ENCODE data around the gene DNASE1L2. TPM values are rescaled to one million over a fixed set of nuclear protein-coding genes. Genes with fewer than 3 reads are reported as not detected.

Gene DNASE1L2
- total RNA-seq, 1 experiment from 2014 or later, result 3.8 TPM

- DNase-seq (ENCODE audit: low spot score), result no peak
These were observed 9.9 kb upstream of the DNASE1L2 start for GRCh38 chr16:2226245-2226793.

GRCh38 chr16:2226918-2227317, 9.3 kb upstream of the DNASE1L2 start:
- no peak for DNase-seq (ENCODE audit: low spot score)

DNA sequence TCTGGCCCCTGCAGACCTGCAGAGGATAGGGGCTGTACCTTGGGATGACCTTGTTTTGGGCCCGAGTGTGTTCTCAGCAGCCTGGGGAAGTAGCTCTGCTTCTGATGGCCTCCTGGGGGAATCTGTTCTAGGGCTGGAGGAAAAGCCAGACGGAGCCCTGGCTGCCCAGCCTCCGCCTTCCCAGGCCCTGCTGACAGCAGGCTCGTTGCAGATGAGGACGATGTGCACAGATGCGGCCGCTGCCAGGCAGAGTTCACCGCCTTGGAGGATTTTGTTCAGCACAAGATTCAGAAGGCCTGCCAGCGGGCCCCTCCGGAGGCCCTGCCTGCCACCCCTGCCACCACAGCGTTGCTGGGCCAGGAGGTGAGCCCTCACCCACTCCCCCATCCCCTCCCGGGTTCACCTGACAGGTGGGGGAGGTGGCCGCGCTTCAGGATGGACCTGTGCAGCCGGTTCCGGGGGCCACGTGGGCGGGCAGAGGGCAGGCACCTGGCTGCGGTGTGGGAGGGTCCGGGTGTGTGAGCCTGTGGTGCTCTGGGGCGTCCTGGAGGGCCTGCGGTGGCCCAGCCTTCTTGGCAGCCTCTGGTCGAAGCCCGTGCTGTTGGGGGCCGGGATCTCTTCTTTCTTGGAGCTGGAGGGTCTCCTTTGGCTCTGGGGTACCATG, 8.0 kb upstream of the DNASE1L2 start:
- DNase-seq (ENCODE audit: low spot score), result no peak

DNA sequence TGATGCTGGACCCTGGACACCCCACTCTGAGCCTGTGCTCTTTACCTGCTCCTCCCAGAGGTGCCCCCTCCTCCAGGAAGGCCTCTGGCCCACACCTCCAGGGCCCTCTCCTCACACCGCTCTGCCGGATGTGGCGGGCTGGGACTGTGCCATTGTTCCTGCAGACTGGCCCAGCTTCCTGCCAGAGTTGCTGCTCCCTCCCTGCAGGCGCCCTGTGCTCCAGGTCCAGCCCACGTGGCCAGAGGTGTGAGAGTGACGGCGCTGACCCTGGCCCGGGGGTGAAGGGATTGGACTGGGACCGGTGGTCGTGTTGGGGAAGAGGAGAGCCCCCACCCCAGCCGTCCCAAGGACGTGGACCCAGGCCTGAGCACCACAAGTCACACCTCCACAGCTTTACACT, 7.2 kb upstream of the DNASE1L2 start:
- no peak for DNase-seq (ENCODE audit: low spot score)

DNA sequence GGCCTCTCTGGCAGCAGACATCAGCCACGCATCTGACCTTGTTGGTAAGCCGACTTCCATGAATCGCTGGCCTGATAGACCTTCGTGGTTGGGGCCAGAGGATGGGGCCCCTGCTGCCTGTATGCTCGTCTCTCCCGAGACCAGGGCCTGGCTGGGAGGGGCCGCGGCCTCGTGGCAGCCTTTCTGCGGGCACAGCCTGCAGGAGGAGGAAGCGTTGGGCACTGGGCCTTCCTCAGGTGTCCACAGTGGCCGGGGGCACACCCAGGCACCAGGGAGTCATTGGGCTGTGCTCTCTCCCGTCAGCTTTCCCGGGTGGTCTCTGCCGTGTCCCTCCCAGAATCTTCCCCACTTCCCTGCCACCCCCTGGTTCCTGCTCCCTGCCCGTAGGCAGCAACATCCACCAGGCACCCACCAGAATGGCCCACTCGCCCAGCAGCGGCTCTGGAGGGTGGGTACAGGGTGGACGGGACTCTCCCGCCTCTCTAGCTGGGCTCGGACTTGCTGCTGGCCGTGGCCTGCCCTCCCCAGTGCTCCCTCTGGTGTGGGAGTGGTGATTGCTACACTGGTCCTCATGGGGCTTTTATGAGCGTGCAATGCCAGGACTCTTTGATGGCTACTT, 6.5 kb upstream of the DNASE1L2 start:
- DNase-seq (ENCODE audit: low spot score), result no peak

- no peak for DNase-seq (ENCODE audit: low spot score)
These were observed 5.9 kb upstream of the DNASE1L2 start for GRCh38 chr16:2230376-2230775.

GRCh38 chr16:2231016-2231931, 5.0 kb upstream of the DNASE1L2 start:
- peak; percentile 67 for DNase-seq (ENCODE audit: low spot score)

- no peak for DNase-seq (ENCODE audit: low spot score)
These were observed 3.9 kb upstream of the DNASE1L2 start for GRCh38 chr16:2232094-2232990.

DNA sequence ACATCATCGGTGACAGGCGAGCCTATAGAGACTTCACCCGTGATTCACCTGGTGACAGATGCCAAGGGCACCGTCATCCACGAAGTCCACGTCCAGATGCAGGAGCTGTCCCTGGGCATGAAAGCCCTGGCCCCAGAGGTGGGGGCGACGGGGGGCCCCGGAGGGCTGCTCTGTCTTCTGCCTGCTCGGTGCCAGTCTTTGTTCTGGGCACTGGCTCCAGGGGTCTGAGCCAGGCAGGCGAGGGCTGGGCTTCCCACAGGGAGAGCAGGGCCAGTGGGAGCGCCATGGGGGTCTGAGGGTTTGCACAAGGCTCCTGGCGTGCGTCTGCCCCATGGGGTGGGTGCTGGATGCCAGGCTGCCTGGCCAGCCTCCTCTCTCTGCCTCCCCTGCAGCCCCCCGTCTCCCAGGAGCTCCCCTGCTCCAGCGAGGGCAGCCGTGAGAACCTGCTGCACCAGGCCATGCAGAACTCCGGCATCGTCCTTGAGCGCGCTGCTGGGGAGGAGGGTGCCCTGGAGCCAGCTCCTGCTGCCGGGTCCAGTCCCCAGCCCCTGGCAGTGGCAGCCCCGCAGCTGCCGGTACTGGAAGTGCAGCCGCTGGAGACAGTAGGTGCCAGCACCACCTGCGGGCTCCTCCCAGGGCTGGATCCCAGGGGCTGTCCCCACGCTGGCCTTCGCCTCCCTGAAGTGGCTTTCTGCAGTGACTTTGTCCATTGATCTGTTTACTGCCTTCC, 3.0 kb upstream of the DNASE1L2 start:
- no peak for DNase-seq (ENCODE audit: low spot score)

- DNase-seq (ENCODE audit: low spot score), result no peak
These were observed 2.1 kb upstream of the DNASE1L2 start for GRCh38 chr16:2233872-2234812.

DNA sequence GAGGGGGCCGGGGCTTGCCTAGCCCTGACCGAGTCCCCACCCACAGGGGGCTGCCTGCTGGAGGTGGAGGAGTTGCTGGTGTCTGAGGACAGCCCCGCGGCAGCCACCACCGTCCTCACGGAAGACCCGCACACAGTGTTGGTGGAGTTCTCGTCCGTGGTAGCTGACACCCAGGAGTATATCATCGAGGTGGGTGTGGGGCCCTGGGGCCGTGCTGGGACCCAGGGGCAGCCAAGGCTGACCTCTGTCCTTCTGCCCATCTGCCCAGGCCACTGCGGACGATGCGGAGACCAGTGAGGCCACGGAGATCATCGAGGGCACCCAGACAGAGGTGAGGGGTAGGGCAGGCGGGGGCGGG, 1.5 kb upstream of the DNASE1L2 start:
- DNase-seq (ENCODE audit: low spot score), result no peak

- DNase-seq (ENCODE audit: low spot score), result no peak
These were observed 1.0 kb upstream of the DNASE1L2 start for GRCh38 chr16:2235234-2235651.

DNA sequence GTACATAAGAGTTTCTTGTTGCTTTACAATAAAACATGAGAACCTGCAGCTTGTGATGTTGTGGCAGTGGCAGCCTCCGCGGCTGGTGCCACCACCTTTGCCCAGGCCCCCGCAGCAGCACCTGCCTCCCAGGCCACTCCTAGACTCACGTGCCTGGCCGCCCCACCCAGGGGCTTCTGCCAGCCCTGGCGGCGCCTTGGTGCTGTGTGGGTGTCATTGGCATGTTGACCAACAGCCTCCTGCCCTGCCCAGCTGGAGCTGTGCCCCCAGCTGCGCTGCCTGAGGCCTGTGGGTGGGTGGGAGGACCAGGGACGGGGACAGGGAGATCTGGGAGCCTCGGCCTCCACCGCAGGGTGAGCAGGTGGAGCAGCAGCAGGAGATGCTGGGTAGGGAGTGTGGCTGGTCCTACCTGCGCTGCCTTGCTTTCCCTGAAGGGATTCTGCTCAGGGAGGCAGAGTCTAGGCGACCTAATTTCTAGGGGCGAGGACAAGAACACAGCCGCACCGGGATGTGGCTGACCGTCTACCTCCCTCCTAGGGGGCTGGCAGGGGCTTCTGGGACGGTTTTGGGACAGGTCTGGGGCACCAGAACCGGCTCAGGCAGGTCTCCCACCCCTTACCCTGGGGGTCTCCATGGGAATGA, 428 bp upstream of the DNASE1L2 start:
- no peak for DNase-seq (ENCODE audit: low spot score)

DNA sequence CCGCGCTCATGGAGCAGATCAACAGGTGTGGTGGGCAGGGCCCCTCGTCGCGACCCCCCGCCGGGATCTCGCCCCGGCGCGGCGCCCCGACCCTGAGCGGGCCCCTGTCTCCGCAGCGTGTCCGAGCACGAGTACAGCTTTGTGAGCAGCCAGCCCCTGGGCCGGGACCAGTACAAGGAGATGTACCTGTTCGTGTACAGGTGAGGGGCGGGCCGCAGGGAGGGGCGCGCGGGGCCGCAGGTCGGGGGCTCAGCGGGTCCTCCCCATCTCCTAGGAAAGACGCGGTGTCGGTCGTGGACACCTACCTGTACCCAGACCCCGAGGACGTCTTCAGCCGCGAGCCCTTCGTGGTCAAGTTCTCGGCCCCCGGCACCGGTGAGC, 848 bp downstream of the DNASE1L2 start:
- no peak for DNase-seq (ENCODE audit: low spot score)

GRCh38 chr16:2237493-2238149, 1.4 kb downstream of the DNASE1L2 start:
- no peak for DNase-seq (ENCODE audit: low spot score)

GRCh38 chr16:2238150-2238837, 2.0 kb downstream of the DNASE1L2 start:
- DNase-seq (ENCODE audit: low spot score), result no peak

- DNase-seq (ENCODE audit: low spot score), result no peak
These were observed 2.8 kb downstream of the DNASE1L2 start for GRCh38 chr16:2238838-2239675.

Measured in A172 (cell line).